T-cell (primary cell): ENCODE measurements around the gene JMJD8. TPM values are rescaled to one million over a fixed set of nuclear protein-coding genes. Genes with fewer than 3 reads are reported as not detected.

ENCODE experiments used
- ATAC-seq, 4 experiments: fragments of 200-7000 bp in 3 of 4; fragments of 150-1000 bp in 1 of 4; cut with Tn5 transposase; replicated peaks in 1 of 4; 1 replicate in 3 of 4; 2 replicates in 1 of 4; pipeline ENCODE4 v1.10.0; 2021; ENCODE audit warnings: moderate library complexity in 3 of 4, mild to moderate bottlenecking in 2 of 4, moderate number of reproducible peaks in 1 of 4
- CTCF ChIA-PET, 2 donors: fragments of 300-600 bp; sonication (Branson Sonifier 250); formaldehyde crosslinking; loops; one replicate each; lab custom pipeline; 2022; ENCODE audit warnings: antibody characterized with exemption in 2 of 2; lab: Charles Lee
- POLR2A ChIA-PET, 2 donors: fragments of 300-600 bp; sonication (Branson Sonifier 250); formaldehyde crosslinking; loops; one replicate each; lab custom pipeline; 2022; ENCODE audit warnings: antibody characterized with exemption in 2 of 2; lab: Charles Lee
- DNase-seq, 35 experiments: peaks; one replicate each; pipeline versions ENCODE4 v3.0.0 to v3.0.0-alpha.2; 2013 to 2023
- H3K27ac ChIP-seq: one replicate; pipeline ENCODE4 v1.5.1; 2013; ENCODE audit warnings: low read length
- H3K27me3 ChIP-seq, 2 experiments: replicated peaks in 1 of 2; 1 replicate in 1 of 2; 2 replicates in 1 of 2; pipeline versions ENCODE4 v1.6.1 to v1.7.0; 2013; ENCODE audit warnings: low read length in 1 of 2, mixed read lengths in 1 of 2; ENCODE audit not compliant: control insufficient read depth in 2 of 2, insufficient read depth in 2 of 2; ENCODE audit errors: extremely low read depth in 1 of 2
- H3K36me3 ChIP-seq, 2 donors: 1 replicate in 1 of 2; 2 replicates in 1 of 2; pipeline versions ENCODE4 v1.6.1 to v1.7.0; 2013; ENCODE audit warnings: low read length in 1 of 2; ENCODE audit not compliant: control insufficient read depth in 2 of 2, insufficient read depth in 1 of 2; ENCODE audit errors: extremely low read depth in 1 of 2
- H3K4me1 ChIP-seq, 2 experiments: 1 replicate in 1 of 2; 2 replicates in 1 of 2; pipeline versions ENCODE4 v1.6.1 to v1.7.0; 2013; ENCODE audit warnings: low read length in 2 of 2, mixed read lengths in 1 of 2; ENCODE audit not compliant: insufficient read depth in 2 of 2, control insufficient read depth in 1 of 2; ENCODE audit errors: extremely low read depth in 1 of 2
- H3K4me3 ChIP-seq, 2 donors: 1 replicate in 1 of 2; 2 replicates in 1 of 2; pipeline versions ENCODE4 v1.5.1 to v1.7.0; 2013; ENCODE audit warnings: mild to moderate bottlenecking in 2 of 2, low read length in 1 of 2, moderate library complexity in 1 of 2; ENCODE audit not compliant: control insufficient read depth in 1 of 2; ENCODE audit errors: extremely low read depth in 1 of 2
- H3K9me3 ChIP-seq: 2 replicates; pipeline ENCODE4 v1.7.0; 2013
- H3K27ac Mint-ChIP-seq, 2 donors: one replicate each; pipeline ENCODE4 v1.8.0; 2020 to 2021; ENCODE audit warnings: mild to moderate bottlenecking in 2 of 2, mixed read lengths in 2 of 2
- H3K27me3 Mint-ChIP-seq, 2 donors: one replicate each; pipeline ENCODE4 v1.8.0; 2021 to 2022; ENCODE audit warnings: mixed read lengths in 2 of 2
- H3K36me3 Mint-ChIP-seq: one replicate; pipeline ENCODE4 v1.8.0; 2021; ENCODE audit warnings: mixed read lengths
- H3K4me1 Mint-ChIP-seq, 3 donors: one replicate each; pipeline ENCODE4 v1.8.0; 2020 to 2022; ENCODE audit warnings: mixed read lengths in 3 of 3, mild to moderate bottlenecking in 1 of 3
- H3K4me3 Mint-ChIP-seq, 3 donors: one replicate each; pipeline ENCODE4 v1.8.0; 2020 to 2022; ENCODE audit warnings: mild to moderate bottlenecking in 3 of 3, mixed read lengths in 3 of 3, moderate library complexity in 3 of 3
- H3K9me3 Mint-ChIP-seq, 3 donors: one replicate each; pipeline ENCODE4 v1.8.0; 2020 to 2022; ENCODE audit warnings: mixed read lengths in 3 of 3
- WGBS: methylation state at CpG from one replicate; pipeline ENCODE4 v1.1.5; 2013; ENCODE audit warnings: missing lambda C conversion rate; ENCODE audit not compliant: insufficient coverage; 5-methylcytosine and 5-hydroxymethylcytosine counted together
- total RNA-seq, 35 experiments: library from RNA in 6 of 35; stranded (reverse) in 6 of 35; fragments of 120-200 nt in 1 of 35; gene quantifications; one replicate each; pipeline versions ENCODE4 v1.2.1 to v1.2.4 and lab custom pipeline; 2013 to 2026

Gene JMJD8
- total RNA-seq, 5 donors from 2014 or later (not counting 1 experiment from before 2014, with no cell fraction given), result 27.3 to 54.4 (median 49.1) TPM

- peaks cover 0 to 24% (median 21%) of the 10 kb centered on the region in 3 donors for H3K4me1 Mint-ChIP-seq
- WGBS, result 97% methylated on average over 16 of the region's 19 CpGs
- no peak overlapping the region for H3K27ac Mint-ChIP-seq
- Histone ChIP-seq H3K27ac (no peak overlapping the region), H3K9me3 (no peaks in the 10 kb centered on the region), H3K36me3 (peaks cover 14 to 39% of the 10 kb centered on the region in 2 donors), H3K27me3 (peaks cover 0 to 24% of the 10 kb centered on the region in 2 experiments), H3K4me3 (no peak overlapping the region), H3K4me1 (peaks cover 0 to 41% of the 10 kb centered on the region in 2 experiments)
- no peak overlapping the region for H3K4me3 Mint-ChIP-seq
- ATAC-seq, result no peak
- H3K36me3 Mint-ChIP-seq, result peaks cover 7% of the 10 kb centered on the region
- POLR2A ChIA-PET, result no interaction called here
- H3K9me3 Mint-ChIP-seq, result no peaks in the 10 kb centered on the region
- no peak for DNase-seq
- peaks cover 0 to 6% of the 10 kb centered on the region in 2 donors for H3K27me3 Mint-ChIP-seq
- CTCF ChIA-PET, result no interaction called here
These were observed 11.8 kb downstream of the JMJD8 start for GRCh38 chr16:672371-672770.

- CTCF ChIA-PET, result interaction anchor here (0.5 to 0.6 kb wide), 2 partner anchors 28 to 436 kb away, joined by 3 to 5 read pairs; no protein-coding TSS in a partner anchor
- 91% methylated on average over 39 of the region's 40 CpGs for WGBS
- peaks cover 3 to 41% of the 10 kb centered on the region in 2 experiments for H3K4me1 ChIP-seq
- H3K36me3 Mint-ChIP-seq, result peaks cover 7% of the 10 kb centered on the region
- H3K27me3 Mint-ChIP-seq, result peaks cover 0 to 6% of the 10 kb centered on the region in 2 donors
- H3K27ac Mint-ChIP-seq, result no peak overlapping the region
- no peaks in the 10 kb centered on the region for H3K9me3 ChIP-seq
- no peaks in the 10 kb centered on the region for H3K9me3 Mint-ChIP-seq
- no peak overlapping the region for H3K4me3 ChIP-seq
- no peak for DNase-seq
- peaks cover 0 to 20% (median 18%) of the 10 kb centered on the region in 3 donors for H3K4me1 Mint-ChIP-seq
- no peak overlapping the region for H3K27ac ChIP-seq
- ATAC-seq, result no peak
- POLR2A ChIA-PET, result interaction anchor here in 1 of 2 donors (0.6 kb wide), 1 partner anchor 26 kb away, joined by 4 read pairs; no protein-coding TSS in a partner anchor
- peaks cover 0 to 16% of the 10 kb centered on the region in 2 experiments for H3K27me3 ChIP-seq
- H3K36me3 ChIP-seq, result peaks cover 14 to 39% of the 10 kb centered on the region in 2 donors
- H3K4me3 Mint-ChIP-seq, result no peak overlapping the region
These were observed 12.6 kb downstream of the JMJD8 start for GRCh38 chr16:671353-672131.

DNA sequence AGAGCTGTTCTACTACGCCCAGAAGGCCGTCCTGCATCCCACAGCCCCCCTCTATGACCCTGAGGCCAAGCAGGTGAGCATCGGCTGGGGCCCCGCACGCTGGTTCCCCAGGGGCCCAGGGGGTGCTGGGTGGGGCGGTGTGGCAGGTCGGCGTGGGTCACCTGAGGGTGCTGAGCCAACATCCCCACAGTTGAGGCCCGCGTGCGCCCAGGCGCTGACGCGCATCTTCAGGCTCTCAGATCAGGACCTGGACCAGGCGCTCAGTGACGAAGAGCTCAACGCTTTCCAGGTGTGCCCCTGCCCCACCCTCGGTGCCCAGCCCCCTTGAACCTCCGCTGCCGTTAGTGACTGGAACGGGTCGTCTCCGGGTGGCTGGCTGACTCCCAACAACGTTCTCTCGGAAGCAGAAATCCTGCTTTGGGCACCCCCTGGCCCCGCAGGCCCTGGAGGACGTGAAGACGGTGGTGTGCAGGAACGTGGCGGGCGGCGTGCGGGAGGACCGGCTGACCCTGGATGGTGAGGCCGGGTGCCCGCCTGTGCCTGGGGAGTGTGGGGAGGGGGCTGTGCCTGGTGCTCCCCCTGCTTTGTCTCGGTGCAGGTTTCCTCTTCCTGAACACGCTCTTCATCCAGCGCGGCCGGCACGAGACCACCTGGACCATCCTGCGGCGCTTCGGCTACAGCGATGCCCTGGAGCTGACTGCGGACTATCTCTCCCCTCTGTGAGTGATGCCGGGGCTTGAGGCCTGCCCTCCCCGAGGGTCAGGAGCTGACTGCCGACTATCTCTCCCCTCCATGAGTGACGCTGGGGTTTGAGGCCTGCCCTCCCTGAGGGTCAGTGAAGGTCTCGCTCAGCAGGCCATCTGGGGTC is 13.4 kb downstream of the JMJD8 start:
- 94% methylated on average over 42 of the region's 52 CpGs for WGBS

GRCh38 chr16:669666-670065 is 14.5 kb downstream of the JMJD8 start:
- peaks cover 0 to 12% (median 11%) of the 10 kb centered on the region in 3 donors for H3K4me1 Mint-ChIP-seq
- ATAC-seq, result no peak
- Histone ChIP-seq H3K4me1 (peaks cover 3 to 26% of the 10 kb centered on the region in 2 experiments), H3K27me3 (peaks cover 0 to 3% of the 10 kb centered on the region in 2 experiments), H3K9me3 (no peaks in the 10 kb centered on the region), H3K4me3 (no peak overlapping the region), H3K36me3 (peaks cover 14 to 39% of the 10 kb centered on the region in 2 donors), H3K27ac (no peak overlapping the region)
- peak overlapping the region in 1 of 2 donors; percentile 58 for H3K27ac Mint-ChIP-seq
- H3K36me3 Mint-ChIP-seq, result peaks cover 7% of the 10 kb centered on the region
- ChIA-PET CTCF (no interaction called here), POLR2A (interaction anchor here in 1 of 2 donors (0.7 kb wide), 1 partner anchor 328 kb away, joined by 3 read pairs; no protein-coding TSS in a partner anchor)
- WGBS, result 96% methylated on average over 11 of the region's 13 CpGs
- DNase-seq, result no peak
- H3K27me3 Mint-ChIP-seq, result no peaks in the 10 kb centered on the region
- no peaks in the 10 kb centered on the region for H3K9me3 Mint-ChIP-seq
- H3K4me3 Mint-ChIP-seq, result peak overlapping the region; percentile 26 to 73 (median 64)

More for the DNA sequence above, 13.4 kb downstream of the JMJD8 start:
- ATAC-seq, result no peak
- H3K27me3 Mint-ChIP-seq, result peaks cover 0 to 6% of the 10 kb centered on the region in 2 donors
- peak overlapping the region in 2 of 3 donors; percentile 64 to 73 for H3K4me3 Mint-ChIP-seq
- Histone ChIP-seq H3K36me3 (peaks cover 14 to 39% of the 10 kb centered on the region in 2 donors), H3K27me3 (peaks cover 0 to 10% of the 10 kb centered on the region in 2 experiments), H3K27ac (no peak overlapping the region), H3K9me3 (no peaks in the 10 kb centered on the region), H3K4me3 (no peak overlapping the region), H3K4me1 (peaks cover 3 to 35% of the 10 kb centered on the region in 2 experiments)
- DNase-seq, result no peak
- ChIA-PET POLR2A (interaction anchor here in 1 of 2 donors (0.6 kb wide), 1 partner anchor 25 kb away, joined by 4 read pairs; no protein-coding TSS in a partner anchor), CTCF (interaction anchor here (0.5 to 0.6 kb wide), 2 partner anchors 29 to 436 kb away, joined by 3 to 5 read pairs; no protein-coding TSS in a partner anchor)
- H3K9me3 Mint-ChIP-seq, result no peaks in the 10 kb centered on the region
- no peak overlapping the region for H3K27ac Mint-ChIP-seq
- H3K4me1 Mint-ChIP-seq, result peaks cover 0 to 19% (median 18%) of the 10 kb centered on the region in 3 donors
- H3K36me3 Mint-ChIP-seq, result peaks cover 7% of the 10 kb centered on the region

GRCh38 chr16:668519-669171 is 15.5 kb downstream of the JMJD8 start:
- peaks cover 7% of the 10 kb centered on the region for H3K36me3 Mint-ChIP-seq
- no peaks in the 10 kb centered on the region for H3K9me3 Mint-ChIP-seq
- H3K4me1 Mint-ChIP-seq, result peaks cover 0 to 11% (median 11%) of the 10 kb centered on the region in 3 donors
- 4% methylated on average over 48 of the region's 50 CpGs for WGBS
- H3K27ac Mint-ChIP-seq, result peak overlapping the region; percentile 58 to 72
- ATAC-seq (peak in 2 of 4 experiments; percentile 6 to 21), DNase-seq (peak in 1 of 35 experiments; percentile 39)
- Histone ChIP-seq H3K27ac (peak overlapping the region; percentile 67), H3K27me3 (no peaks in the 10 kb centered on the region), H3K4me3 (peak overlapping the region; percentile 66 to 75), H3K36me3 (peaks cover 14 to 39% of the 10 kb centered on the region in 2 donors), H3K9me3 (no peaks in the 10 kb centered on the region), H3K4me1 (peaks cover 3 to 25% of the 10 kb centered on the region in 2 experiments)
- H3K4me3 Mint-ChIP-seq, result peak overlapping the region; percentile 73 to 74 (median 73)
- H3K27me3 Mint-ChIP-seq, result no peaks in the 10 kb centered on the region
- ChIA-PET CTCF (no interaction called here), POLR2A (interaction anchor here in 1 of 2 donors (0.6 kb wide), 1 partner anchor 11 kb away, joined by 5 read pairs; no protein-coding TSS in a partner anchor)
